PFSK-1 (cell line): ENCODE results near the gene L3MBTL4.

Source experiments
- FOXP2 ChIP-seq: optimal IDR thresholded peaks from 2 replicates; pipeline ENCODE3; 2011; ENCODE audit warnings: borderline replicate concordance, control low read depth, inconsistent platforms; ENCODE audit not compliant: insufficient read depth; ENCODE audit errors: extremely low read length, extremely low read depth
- POLR2AphosphoS5 ChIP-seq: IDR thresholded peaks from 2 replicates; pipeline ENCODE4 v1.6.1; 2012; ENCODE audit warnings: low read depth, mild to moderate bottlenecking, control low read depth, low read length, moderate library complexity
- SIN3A ChIP-seq: IDR thresholded peaks from 2 replicates; pipeline ENCODE4 v1.6.1; 2012; ENCODE audit warnings: mild to moderate bottlenecking, low read length, moderate library complexity, borderline replicate concordance; ENCODE audit not compliant: insufficient read depth
- TAF1 ChIP-seq: IDR thresholded peaks from 2 replicates; pipeline ENCODE4 v1.6.1; 2012; ENCODE audit warnings: low read length, control low read depth, borderline replicate concordance; ENCODE audit not compliant: insufficient read depth
- TF ChIP-seq, protein P1 (sequence below), 2 experiments: IDR thresholded peaks; 2 replicates each; pipeline versions ENCODE4 v1.6.1 to v1.8.0; 2011 to 2012; ENCODE audit warnings: low read depth in 2 of 2, low read length in 2 of 2, control low read depth in 1 of 2, inconsistent platforms in 1 of 2, mild to moderate bottlenecking in 1 of 2, moderate library complexity in 1 of 2; ENCODE audit not compliant: insufficient read depth in 1 of 2

The L3MBTL4 gene

DNA sequence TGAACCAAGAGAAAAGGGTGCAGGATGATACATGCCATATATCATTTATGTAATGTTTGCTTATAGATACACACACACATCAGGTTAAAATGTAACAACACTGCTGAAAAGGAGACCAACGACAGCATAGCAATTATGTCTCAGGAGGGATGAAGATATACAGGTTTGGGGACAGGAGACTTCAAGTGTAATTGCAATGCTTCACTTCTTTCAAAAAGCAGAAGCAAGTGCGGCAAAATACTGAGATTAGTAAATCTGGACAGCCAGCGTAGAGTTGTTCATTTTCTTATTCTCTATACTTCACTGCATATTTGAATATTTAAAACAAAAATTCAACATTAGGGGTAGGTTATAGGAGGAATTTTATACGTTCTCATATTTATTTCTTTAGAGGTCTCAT lies 87.2 kb downstream of the L3MBTL4 start:
- TF ChIP-seq FOXP2 (no peak), POLR2AphosphoS5 (no peak), SIN3A (no peak), TAF1 (no peak)
- TF ChIP-seq, protein P1, sequence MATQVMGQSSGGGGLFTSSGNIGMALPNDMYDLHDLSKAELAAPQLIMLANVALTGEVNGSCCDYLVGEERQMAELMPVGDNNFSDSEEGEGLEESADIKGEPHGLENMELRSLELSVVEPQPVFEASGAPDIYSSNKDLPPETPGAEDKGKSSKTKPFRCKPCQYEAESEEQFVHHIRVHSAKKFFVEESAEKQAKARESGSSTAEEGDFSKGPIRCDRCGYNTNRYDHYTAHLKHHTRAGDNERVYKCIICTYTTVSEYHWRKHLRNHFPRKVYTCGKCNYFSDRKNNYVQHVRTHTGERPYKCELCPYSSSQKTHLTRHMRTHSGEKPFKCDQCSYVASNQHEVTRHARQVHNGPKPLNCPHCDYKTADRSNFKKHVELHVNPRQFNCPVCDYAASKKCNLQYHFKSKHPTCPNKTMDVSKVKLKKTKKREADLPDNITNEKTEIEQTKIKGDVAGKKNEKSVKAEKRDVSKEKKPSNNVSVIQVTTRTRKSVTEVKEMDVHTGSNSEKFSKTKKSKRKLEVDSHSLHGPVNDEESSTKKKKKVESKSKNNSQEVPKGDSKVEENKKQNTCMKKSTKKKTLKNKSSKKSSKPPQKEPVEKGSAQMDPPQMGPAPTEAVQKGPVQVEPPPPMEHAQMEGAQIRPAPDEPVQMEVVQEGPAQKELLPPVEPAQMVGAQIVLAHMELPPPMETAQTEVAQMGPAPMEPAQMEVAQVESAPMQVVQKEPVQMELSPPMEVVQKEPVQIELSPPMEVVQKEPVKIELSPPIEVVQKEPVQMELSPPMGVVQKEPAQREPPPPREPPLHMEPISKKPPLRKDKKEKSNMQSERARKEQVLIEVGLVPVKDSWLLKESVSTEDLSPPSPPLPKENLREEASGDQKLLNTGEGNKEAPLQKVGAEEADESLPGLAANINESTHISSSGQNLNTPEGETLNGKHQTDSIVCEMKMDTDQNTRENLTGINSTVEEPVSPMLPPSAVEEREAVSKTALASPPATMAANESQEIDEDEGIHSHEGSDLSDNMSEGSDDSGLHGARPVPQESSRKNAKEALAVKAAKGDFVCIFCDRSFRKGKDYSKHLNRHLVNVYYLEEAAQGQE (IDR thresholded peaks at IDR 0.05; ENCODE audit: insufficient read depth in 1 of 2, low read depth in 2 of 2, low read length in 2 of 2) = no peak

DNA sequence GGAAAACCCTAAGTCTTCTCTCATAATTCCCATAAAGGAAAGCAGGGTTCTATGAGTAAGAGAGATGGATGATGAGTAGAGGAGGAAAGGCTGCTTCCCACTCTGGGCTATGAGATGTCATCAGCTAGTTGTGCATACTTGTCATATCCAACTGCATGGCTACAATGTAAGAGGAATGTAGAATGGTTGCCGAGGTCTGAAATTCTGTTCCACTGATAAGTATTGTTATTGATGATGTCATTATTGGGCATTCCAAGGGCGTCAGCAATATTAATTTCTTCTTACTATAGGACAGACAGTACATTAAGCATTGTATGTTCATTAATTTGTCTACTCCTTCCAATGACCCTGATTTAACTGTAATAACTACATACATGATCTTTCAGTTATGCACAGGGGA lies 88.1 kb downstream of the L3MBTL4 start:
- TF ChIP-seq FOXP2 (no peak), TAF1 (no peak), POLR2AphosphoS5 (no peak), SIN3A (no peak)
- TF ChIP-seq, protein P1 (IDR thresholded peaks at IDR 0.05; ENCODE audit: insufficient read depth in 1 of 2, low read depth in 2 of 2, low read length in 2 of 2) = no peak

DNA sequence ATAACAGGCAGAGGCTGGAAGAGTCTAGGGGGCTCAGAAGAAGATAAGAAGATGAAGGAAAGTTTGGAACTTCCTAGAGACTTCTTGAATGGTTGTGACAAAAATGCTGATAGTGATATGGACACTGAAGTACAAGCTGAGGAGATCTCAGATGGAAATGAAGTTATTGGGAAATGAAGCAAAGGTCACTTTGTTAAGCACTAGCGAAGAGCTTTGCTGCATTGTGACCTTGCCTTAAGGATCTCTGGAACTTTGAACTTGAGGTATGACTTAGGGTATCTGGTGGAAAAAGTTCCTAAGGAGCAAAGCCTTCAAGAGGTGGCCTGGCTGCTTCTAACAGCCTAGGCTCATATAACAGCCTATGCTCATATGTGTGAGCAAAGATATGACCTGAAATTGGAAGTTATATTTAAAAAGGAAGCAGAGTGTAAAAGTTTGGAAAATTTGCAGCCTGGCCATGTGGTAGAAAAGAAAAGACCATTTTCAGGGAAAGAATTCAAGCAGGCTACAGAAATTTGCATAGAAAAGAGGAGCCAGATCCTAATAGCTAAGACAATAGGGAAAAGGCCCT lies 91.3 kb downstream of the L3MBTL4 start:
- TF ChIP-seq TAF1 (no peak), SIN3A (no peak), POLR2AphosphoS5 (no peak), FOXP2 (no peak)
- TF ChIP-seq, protein P1 (IDR thresholded peaks at IDR 0.05; ENCODE audit: insufficient read depth in 1 of 2, low read depth in 2 of 2, low read length in 2 of 2) = no peak

DNA sequence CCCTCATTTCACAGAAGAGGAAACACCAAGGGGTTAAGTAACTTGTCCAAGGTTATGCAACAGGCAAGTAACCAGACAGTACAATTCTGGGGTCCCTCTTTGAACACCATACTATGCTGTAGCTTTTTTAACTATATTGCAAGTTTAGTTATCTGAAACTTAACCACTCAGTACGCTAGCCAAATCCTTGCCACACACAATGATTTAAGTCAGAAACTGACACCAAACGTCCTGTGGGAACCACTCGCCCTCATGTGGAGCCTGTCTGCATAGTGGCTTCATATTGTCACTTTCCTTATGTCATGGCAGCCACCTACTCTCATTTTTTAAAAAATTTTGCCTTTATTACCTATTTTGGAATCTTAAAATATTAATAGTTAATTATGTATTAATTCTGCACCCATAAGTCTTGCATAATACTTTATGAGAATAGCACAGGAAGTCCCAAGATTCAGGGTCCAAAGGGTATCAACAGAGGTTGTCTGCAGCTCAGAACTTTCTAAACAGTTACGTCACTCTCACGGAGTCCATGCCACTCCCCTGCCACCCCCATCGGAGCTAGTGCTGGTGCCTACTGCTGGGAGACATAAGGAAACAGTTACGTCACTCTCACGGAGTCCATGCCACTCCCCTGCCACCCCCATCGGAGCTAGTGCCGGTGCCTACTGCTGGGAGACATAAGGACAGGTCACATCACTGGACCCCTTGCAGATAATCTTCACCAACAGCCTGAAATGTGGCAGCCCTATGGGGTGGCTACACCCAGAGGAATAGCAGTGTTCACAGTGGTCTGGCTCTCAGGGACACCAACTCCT lies 99.0 kb downstream of the L3MBTL4 start:
- TF ChIP-seq SIN3A (no peak), TAF1 (no peak), FOXP2 (no peak), POLR2AphosphoS5 (no peak)

- no peak for TF ChIP-seq TAF1
- TF ChIP-seq SIN3A = no peak
Observed at GRCh38 chr18:6313415-6313814, 101.3 kb downstream of the L3MBTL4 start.

- TF ChIP-seq FOXP2 (no peak), TAF1 (no peak), SIN3A (no peak)
- TF ChIP-seq, protein P1 (IDR thresholded peaks at IDR 0.05; ENCODE audit: insufficient read depth in 1 of 2, low read depth in 2 of 2, low read length in 2 of 2) = no peak
Observed at GRCh38 chr18:6311456-6312215, 103.1 kb downstream of the L3MBTL4 start.
